Endometrial microvascular endothelial cells (primary cell): Measurements from ENCODE around the gene SH3RF3. TPM values are rescaled to one million over a fixed set of nuclear protein-coding genes. Genes with fewer than 3 reads are reported as not detected.

Experiments
- in situ Hi-C: cut with HindIII; loops from 2 replicates; pipeline ENCODE4 v1.10.0; 2017; ENCODE audit warnings: low sequenced_read_pairs, low pct_unique_long_range_greater_than_20kb; ENCODE audit errors: inconsistent ontology term
- total RNA-seq: library from RNA; depleted of rRNA; stranded (reverse); fragments of >200 nt; gene quantifications from one replicate; pipeline ENCODE4 v1.2.3, GENCODE V29; 2015; ENCODE audit errors: inconsistent ontology term

SH3RF3 gene
- total RNA-seq, 1 donor from 2014 or later, result 11.7 TPM

- in situ Hi-C loops, result no loop called here
Observed at GRCh38 chr2:109285244-109285651, 156.2 kb downstream of the SH3RF3 start.

- in situ Hi-C loops, result no loop called here
Observed at GRCh38 chr2:109287413-109287812, 158.4 kb downstream of the SH3RF3 start.

GRCh38 chr2:109287838-109288237, 158.8 kb downstream of the SH3RF3 start:
- in situ Hi-C loops, result no loop called here

GRCh38 chr2:109288544-109289368, 159.8 kb downstream of the SH3RF3 start:
- in situ Hi-C loops, result no loop called here

GRCh38 chr2:109289504-109290222, 160.7 kb downstream of the SH3RF3 start:
- in situ Hi-C loops, result no loop called here

GRCh38 chr2:109290887-109291643, 162.1 kb downstream of the SH3RF3 start:
- in situ Hi-C loops, result no loop called here

GRCh38 chr2:109292386-109292785, 163.4 kb downstream of the SH3RF3 start:
- in situ Hi-C loops, result no loop called here

GRCh38 chr2:109293663-109294062, 164.7 kb downstream of the SH3RF3 start:
- in situ Hi-C loops, result no loop called here

GRCh38 chr2:109294523-109294922, 165.5 kb downstream of the SH3RF3 start:
- in situ Hi-C loops, result no loop called here

- in situ Hi-C loops, result no loop called here
Observed at GRCh38 chr2:109295070-109295780, 166.2 kb downstream of the SH3RF3 start.

GRCh38 chr2:109295781-109296117, 166.7 kb downstream of the SH3RF3 start:
- in situ Hi-C loops, result no loop called here

- in situ Hi-C loops, result no loop called here
Observed at GRCh38 chr2:109297566-109298490, 168.8 kb downstream of the SH3RF3 start.

GRCh38 chr2:109298851-109299250, 169.8 kb downstream of the SH3RF3 start:
- in situ Hi-C loops, result no loop called here

- in situ Hi-C loops, result no loop called here
Observed at GRCh38 chr2:109299536-109299935, 170.5 kb downstream of the SH3RF3 start.

GRCh38 chr2:109300582-109300981, 171.6 kb downstream of the SH3RF3 start:
- in situ Hi-C loops, result no loop called here

GRCh38 chr2:109301746-109302145, 172.7 kb downstream of the SH3RF3 start:
- in situ Hi-C loops, result no loop called here

GRCh38 chr2:109302319-109302718, 173.3 kb downstream of the SH3RF3 start:
- in situ Hi-C loops, result no loop called here

GRCh38 chr2:109304242-109304641, 175.2 kb downstream of the SH3RF3 start:
- in situ Hi-C loops, result no loop called here
